HS-5 (cell line): ENCODE results near the gene CTNNA3.
"Not testable (repeated sequence)": the region's sequence is repeated elsewhere in the genome, so short reads cannot be mapped to it uniquely, and the experiment has no call there.

Experiments
- DNase-seq: peaks from one replicate; pipeline ENCODE4 v3.0.0-alpha.2; 2012; ENCODE audit warnings: low read depth

The CTNNA3 gene

GRCh38 chr10:66378117-66378876, 1317.7 kb downstream of the CTNNA3 start:
- DNase-seq, result peak; percentile 81

GRCh38 chr10:66368146-66368545, 1327.8 kb downstream of the CTNNA3 start:
- DNase-seq, result no peak

- no peak for DNase-seq
Observed at GRCh38 chr10:66366163-66366562, 1329.8 kb downstream of the CTNNA3 start.

GRCh38 chr10:66365686-66366085, 1330.3 kb downstream of the CTNNA3 start:
- DNase-seq, result no peak

- no peak for DNase-seq
Observed at GRCh38 chr10:66362522-66362921, 1333.5 kb downstream of the CTNNA3 start.

- not testable (repeated sequence) for DNase-seq
Observed at GRCh38 chr10:66353822-66354221, 1342.2 kb downstream of the CTNNA3 start.

- no peak for DNase-seq
Observed at GRCh38 chr10:66353422-66353821, 1342.6 kb downstream of the CTNNA3 start.

- no peak for DNase-seq
Observed at GRCh38 chr10:66350622-66351399, 1345.2 kb downstream of the CTNNA3 start.

- peak; percentile 56 for DNase-seq
Observed at GRCh38 chr10:66349726-66350125, 1346.3 kb downstream of the CTNNA3 start.

GRCh38 chr10:66349076-66349475, 1346.9 kb downstream of the CTNNA3 start:
- no peak for DNase-seq

GRCh38 chr10:66337211-66337610, 1358.8 kb downstream of the CTNNA3 start:
- DNase-seq, result no peak

GRCh38 chr10:66336791-66337190, 1359.2 kb downstream of the CTNNA3 start:
- no peak for DNase-seq

GRCh38 chr10:66335753-66336152, 1360.2 kb downstream of the CTNNA3 start:
- DNase-seq, result not testable (repeated sequence)

GRCh38 chr10:66329147-66329546, 1366.8 kb downstream of the CTNNA3 start:
- no peak for DNase-seq

GRCh38 chr10:66326876-66327275, 1369.1 kb downstream of the CTNNA3 start:
- DNase-seq, result no peak

GRCh38 chr10:66322777-66323176, 1373.2 kb downstream of the CTNNA3 start:
- no peak for DNase-seq

- no peak for DNase-seq
Observed at GRCh38 chr10:66321723-66322665, 1374.0 kb downstream of the CTNNA3 start.

GRCh38 chr10:66318761-66319160, 1377.2 kb downstream of the CTNNA3 start:
- DNase-seq, result no peak

- peak; percentile 2 for DNase-seq
Observed at GRCh38 chr10:66307826-66308225, 1388.2 kb downstream of the CTNNA3 start.

GRCh38 chr10:66301078-66301477, 1394.9 kb downstream of the CTNNA3 start:
- DNase-seq, result no peak

GRCh38 chr10:66295602-66296001, 1400.4 kb downstream of the CTNNA3 start:
- no peak for DNase-seq

- no peak for DNase-seq
Observed at GRCh38 chr10:66294538-66294937, 1401.5 kb downstream of the CTNNA3 start.
